GM10248 (cell line): ENCODE results near the gene TRIM26.
"Not testable (repeated sequence)": the region's sequence is repeated elsewhere in the genome, so short reads cannot be mapped to it uniquely, and the experiment has no call there.

ENCODE experiments used
- CTCF ChIA-PET: fragments of 300-600 bp; sonication (Branson Sonifier 250); formaldehyde crosslinking; extraction: SDS; loops from one replicate; lab custom pipeline; 2021; ENCODE audit warnings: antibody characterized with exemption; lab: Yijun Ruan, JAX
- POLR2A ChIA-PET: fragments of 350-650 bp; sonication (Branson Sonifier 250); formaldehyde crosslinking; extraction: SDS; loops from one replicate; lab custom pipeline; 2020; ENCODE audit warnings: antibody characterized with exemption; lab: Yijun Ruan, JAX
- DNase-seq: peaks from one replicate; pipeline ENCODE4 v3.0.0; 2012; ENCODE audit errors: extremely low spot score
- CTCF ChIP-seq: IDR thresholded peaks from 2 replicates; pipeline ENCODE4 v1.5.1; 2012; ENCODE audit warnings: mild to moderate bottlenecking, low read depth; ENCODE audit errors: extremely low read depth, missing control alignments, control extremely low read depth

TRIM26 gene

GRCh38 chr6:30238178-30238795 lies 25.1 kb upstream of the TRIM26 start:
- POLR2A ChIA-PET, result interaction anchor here (0.5 kb wide), 1 partner anchor 474 kb away, joined by 3 read pairs; no protein-coding TSS in a partner anchor
- peak; percentile 67 for TF ChIP-seq CTCF
- peak; percentile 49 for DNase-seq
- CTCF ChIA-PET, result interaction anchor here (0.6 to 4.0 kb wide), 18 partner anchors 10 to 485 kb away, joined by 3 to 28 read pairs (median 4); no protein-coding TSS in a partner anchor

- DNase-seq, result no peak
- ChIA-PET CTCF (interaction anchor here (0.9 to 3.6 kb wide), 4 partner anchors 10 to 67 kb away, joined by 3 to 16 read pairs (median 5); no protein-coding TSS in a partner anchor), POLR2A (no interaction called here)
- TF ChIP-seq CTCF, result no peak
These were observed 21.1 kb upstream of the TRIM26 start for GRCh38 chr6:30234356-30234755.

GRCh38 chr6:30231067-30231466 lies 17.9 kb upstream of the TRIM26 start:
- ChIA-PET CTCF (interaction anchor here (1.0 to 2.2 kb wide), 5 partner anchors 8 to 166 kb away, joined by 3 to 13 read pairs (median 4); no protein-coding TSS in a partner anchor), POLR2A (no interaction called here)
- DNase-seq, result no peak
- TF ChIP-seq CTCF, result no peak

GRCh38 chr6:30227763-30228487 lies 14.7 kb upstream of the TRIM26 start:
- ChIA-PET CTCF (interaction anchor here (1.1 to 3.6 kb wide), 7 partner anchors 9 to 578 kb away, joined by 3 to 23 read pairs (median 6); partner anchors contain the start of gene TRIM26), POLR2A (interaction anchor here (0.5 kb wide), 1 partner anchor 15 kb away, joined by 6 read pairs; the partner anchor contains the start of gene TRIM26)
- no peak for TF ChIP-seq CTCF
- DNase-seq, result peak; percentile 27

- no peak for TF ChIP-seq CTCF
- ChIA-PET POLR2A (no interaction called here), CTCF (interaction anchor here (1.3 to 3.6 kb wide), 3 partner anchors 8 to 11 kb away, joined by 8 to 23 read pairs (median 20); no protein-coding TSS in a partner anchor)
- no peak for DNase-seq
These were observed 14.1 kb upstream of the TRIM26 start for GRCh38 chr6:30227242-30227722.

GRCh38 chr6:30223339-30223738 lies 10.1 kb upstream of the TRIM26 start:
- no peak for TF ChIP-seq CTCF
- ChIA-PET POLR2A (no interaction called here), CTCF (interaction anchor here (1.4 to 5.5 kb wide), 3 partner anchors 9 to 16 kb away, joined by 3 to 25 read pairs (median 5); no protein-coding TSS in a partner anchor)

GRCh38 chr6:30221956-30222355 lies 8.8 kb upstream of the TRIM26 start:
- DNase-seq, POLR2A ChIA-PET: not testable (repeated sequence)
- CTCF ChIA-PET, result interaction anchor here (5.5 kb wide), 1 partner anchor 17 kb away, joined by 25 read pairs; no protein-coding TSS in a partner anchor

More at GRCh38 chr6:30223339-30223738, 10.1 kb upstream of the TRIM26 start:
- no peak for DNase-seq

- POLR2A ChIA-PET, DNase-seq: not testable (repeated sequence)
These were observed 8.2 kb upstream of the TRIM26 start for GRCh38 chr6:30221395-30221794.

More at GRCh38 chr6:30221395-30221794, 8.2 kb upstream of the TRIM26 start:
- CTCF ChIA-PET, result interaction anchor here (0.9 to 5.5 kb wide), 4 partner anchors 11 to 38 kb away, joined by 3 to 25 read pairs (median 7); no protein-coding TSS in a partner anchor
